Bone marrow (tissue), 2 donors: Measurements from ENCODE around the gene USP36.
A peak's percentile ranks its signal among the peaks of the same experiment; 100 is the strongest.

Source experiments
- DNase-seq, 2 donors: peaks; one replicate each; lab custom pipeline; 2025; lab: John Stamatoyannopoulos, UW

USP36 gene

DNA sequence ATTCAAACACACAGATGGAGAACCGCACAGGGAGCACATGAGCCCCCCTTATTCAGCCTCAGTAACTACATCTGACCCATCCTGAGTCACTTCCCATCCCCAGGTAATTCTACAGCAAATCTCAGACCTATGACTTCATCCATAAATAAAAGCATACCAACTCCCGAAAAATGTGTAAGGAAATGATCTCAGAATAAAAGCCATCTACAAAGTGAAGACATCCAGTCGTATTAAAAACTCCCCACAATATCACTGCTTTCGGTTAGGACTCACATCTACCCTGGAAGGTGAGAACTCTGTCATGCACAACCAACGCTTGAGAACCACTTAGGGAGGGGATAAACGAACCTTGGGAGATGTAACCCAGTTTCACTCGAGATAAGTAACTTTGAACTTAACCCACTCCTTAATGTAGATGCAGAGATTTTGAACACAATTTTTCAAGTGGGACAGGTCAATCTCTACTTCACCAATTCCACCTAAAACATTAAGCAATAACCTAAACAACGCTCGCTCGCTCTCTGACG, 1.3 kb downstream of the USP36 start:
- DNase-seq: no peak

DNA sequence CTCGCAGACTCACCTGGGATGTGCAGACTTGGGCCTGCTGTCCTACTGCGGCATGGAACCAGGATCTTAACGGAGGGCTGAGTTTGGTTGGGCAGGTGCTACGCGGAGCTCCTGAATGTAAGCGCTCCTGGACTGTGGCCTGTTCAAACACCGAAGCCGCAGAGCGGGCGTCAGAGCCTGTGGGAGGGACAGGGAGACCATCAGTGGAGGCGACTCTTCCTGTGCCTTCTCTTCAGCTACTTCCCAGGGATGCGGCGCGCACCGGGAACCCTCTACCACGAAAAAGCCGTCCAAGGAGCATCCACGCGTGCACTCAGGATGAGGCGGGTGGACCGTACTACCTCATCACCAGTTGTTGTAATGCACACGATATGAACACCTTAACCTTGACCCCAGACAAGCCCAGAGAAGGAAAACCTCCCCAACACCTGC, 2.0 kb downstream of the USP36 start:
- no peak for DNase-seq

DNA sequence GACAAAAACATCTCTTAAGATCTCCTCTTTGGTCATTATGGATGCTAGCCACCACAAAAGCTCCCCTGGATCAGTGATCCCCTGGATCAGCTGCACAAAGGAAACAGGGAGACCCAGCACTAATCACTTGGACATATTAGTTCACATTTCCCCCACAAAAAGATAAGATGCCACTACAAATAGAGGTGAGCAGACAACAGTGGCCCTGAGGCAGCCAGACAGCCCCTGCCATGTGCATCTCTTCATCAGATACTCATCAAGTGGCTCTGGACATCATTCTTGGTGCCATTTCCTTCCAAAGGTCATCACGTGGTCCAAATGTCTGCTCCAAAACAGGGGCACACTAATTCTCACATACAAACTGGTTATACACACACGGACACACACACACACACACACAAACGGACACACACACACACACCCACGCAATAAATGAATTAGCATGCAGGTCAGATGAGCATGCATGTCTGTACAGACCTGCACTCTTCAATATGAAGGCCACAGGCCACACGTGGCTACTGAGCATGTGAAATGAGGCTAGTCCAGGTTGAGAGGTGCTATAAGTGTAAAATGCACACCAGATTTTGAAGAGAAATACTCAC, 4.1 kb downstream of the USP36 start:
- no peak for DNase-seq

DNA sequence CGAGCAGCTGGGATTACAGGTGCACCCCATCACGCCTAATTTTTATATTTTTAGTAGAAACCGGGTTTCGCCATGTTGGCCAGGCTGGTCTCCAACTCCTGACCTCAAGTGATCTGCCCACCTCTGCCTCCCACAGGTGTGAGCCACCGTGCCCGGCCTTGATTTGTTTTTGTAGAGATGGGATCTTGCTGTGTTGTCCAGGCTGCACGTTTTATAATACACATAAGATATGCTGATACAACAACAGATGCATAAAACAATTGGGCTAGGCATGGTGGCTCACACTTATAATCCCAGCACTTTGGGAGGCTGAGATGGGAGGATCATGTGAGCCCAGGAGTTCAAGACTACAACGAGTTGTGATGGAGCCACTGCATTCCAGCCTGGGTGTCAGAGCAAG, 6.0 kb downstream of the USP36 start:
- no peak for DNase-seq

DNA sequence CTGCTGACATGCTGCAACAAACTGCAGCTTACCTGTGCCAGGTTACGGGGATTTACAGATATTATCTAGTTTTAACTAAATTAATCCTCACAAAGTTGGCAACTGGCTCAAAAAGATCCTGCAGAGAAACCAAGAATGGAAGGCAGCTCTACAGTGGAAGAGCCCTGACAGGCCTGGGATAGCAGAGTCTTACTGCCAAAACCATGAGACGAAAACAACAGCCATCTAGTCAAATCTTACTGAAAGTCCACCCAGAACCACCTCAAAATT, 8.1 kb downstream of the USP36 start:
- no peak for DNase-seq

DNA sequence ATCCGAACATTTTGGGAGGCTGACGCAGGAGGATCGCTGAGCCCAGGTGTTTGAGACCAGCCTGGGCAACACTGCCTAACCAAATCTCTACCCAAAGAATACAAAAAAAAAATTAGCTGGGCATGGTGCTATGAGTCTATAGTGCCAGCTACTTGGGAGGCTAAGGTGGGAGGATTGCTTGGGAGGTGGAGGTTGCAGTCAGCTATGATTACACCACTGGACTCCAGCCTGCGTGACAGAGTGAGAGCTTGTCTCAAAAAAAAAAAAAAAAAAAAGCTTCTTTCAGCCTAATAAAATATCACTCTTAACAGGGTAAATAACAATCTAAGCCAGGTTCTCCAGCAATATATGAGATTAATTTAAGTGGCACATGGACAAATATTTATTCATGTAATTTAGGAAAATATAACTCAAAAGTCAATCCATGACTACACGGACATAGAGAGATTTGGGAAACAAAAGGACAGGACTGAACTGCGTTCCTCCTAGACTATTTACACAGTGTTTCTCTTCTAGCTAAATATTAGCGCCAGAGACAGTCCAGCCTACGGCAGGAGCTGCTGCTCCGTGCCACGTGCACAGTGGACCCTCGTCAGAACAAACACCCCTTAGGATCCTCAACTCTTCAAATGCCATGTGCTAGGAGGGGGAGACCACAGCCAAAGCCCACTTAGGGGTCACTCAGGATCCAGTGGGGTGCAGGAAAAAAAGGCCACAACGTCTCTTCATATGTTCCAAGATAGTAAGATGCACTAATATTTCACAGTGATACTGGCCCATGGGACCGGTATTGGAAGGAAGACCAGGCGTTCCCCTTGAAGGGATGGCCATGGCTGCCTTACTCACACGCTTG, 8.7 kb downstream of the USP36 start:
- no peak for DNase-seq

DNA sequence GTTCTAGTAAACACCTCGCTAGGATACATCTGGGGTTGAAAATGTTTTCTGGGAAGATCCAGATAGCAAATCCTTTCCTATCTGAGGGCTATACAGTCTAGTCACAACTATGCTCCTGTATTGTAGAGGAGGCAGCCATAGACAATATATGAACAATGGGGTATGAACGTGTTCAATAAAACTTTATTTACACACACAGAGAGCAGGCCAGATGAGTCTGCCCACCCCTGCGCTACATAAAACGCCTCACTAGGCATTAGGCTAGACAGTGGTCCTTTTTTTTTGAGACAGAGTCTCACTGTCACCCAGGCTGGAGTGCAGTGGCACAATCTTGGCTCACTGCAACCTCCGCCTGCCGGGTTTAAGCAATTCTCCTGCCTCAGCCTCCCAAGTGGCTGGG, 11.1 kb downstream of the USP36 start:
- DNase-seq: no peak

DNA sequence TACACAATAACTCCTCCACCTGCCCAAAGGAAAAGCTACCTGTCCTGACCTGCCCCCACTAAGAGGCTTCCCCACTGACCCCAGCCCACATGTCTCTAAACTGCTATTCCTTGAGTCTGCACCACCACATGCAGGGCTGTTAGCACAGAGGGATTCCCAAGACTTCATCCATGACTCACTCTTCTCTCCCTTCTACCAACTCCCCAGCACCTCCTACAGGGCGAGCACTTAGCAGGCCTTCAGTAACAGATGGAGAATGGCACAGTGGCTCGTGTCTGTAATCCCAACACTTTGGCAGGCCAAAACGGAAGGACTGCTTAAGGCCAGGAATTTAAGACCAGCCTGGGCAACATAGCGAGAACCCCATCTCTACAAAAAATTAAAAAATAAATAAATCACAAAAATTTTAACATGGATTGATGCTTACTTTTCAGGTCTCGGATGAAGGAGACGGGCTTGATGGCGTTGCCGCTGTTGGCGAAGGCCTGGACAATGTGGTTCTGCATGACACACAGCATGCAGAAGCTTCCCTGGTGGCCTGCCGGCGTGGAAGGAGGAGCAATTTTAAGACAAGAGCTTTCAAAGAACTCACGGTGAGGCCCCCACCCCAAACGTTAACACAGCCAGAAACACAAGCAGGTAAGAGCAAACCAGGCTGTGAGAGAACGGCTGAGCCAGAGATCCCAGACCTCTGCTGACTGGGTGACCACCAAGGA, 12.0 kb downstream of the USP36 start:
- no peak for DNase-seq

DNA sequence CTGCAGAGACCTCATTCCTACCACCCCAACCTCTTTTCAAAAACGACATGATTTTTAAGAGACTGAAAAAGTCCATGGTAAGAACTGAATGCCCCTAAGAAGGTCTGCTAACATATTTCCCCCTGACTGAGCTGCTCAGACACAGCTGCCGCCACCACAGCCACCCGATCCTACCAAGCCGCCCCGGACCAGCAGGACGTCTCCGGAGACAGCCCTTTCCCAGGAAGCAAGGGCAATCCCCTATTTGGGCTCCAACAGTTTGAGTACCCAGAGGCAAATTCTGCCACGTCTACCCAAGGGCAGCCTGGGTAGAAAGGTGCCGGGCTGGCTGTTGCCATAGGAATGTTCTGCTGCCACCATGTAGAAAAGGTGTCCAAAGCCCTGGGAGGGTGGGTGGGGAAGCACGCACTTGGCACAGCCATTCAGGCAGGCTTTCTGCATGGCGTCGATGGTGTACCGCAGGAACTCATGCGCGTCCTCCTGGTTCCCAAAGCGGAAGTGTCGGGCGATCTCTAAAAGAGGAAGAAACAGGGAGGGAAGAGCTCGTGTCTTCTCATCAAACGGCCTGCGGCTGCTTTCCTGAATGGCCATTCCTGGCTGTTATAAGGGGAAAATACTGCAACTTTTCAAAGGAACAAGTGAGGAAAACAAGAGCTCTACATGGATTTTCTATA, 13.6 kb downstream of the USP36 start:
- DNase-seq: no peak

DNA sequence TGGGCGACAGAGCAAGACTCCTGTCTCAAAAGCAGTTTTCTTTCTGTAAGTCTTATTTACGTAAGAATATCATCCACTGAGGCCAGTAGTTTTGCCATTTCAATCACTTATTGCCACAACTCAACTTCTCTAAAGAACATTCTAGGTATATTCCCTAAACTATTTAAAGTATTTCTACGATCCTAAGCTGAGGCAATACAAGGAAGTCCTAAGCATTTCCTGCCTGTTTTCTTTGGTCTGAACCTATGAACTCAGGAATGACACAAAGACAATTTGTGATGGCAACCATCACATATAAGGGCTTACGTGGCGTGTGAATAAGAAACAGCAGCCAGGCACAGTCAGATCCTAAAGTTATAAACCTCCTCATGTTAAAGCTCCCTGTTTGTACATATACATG, 14.2 kb downstream of the USP36 start:
- no peak for DNase-seq

DNA sequence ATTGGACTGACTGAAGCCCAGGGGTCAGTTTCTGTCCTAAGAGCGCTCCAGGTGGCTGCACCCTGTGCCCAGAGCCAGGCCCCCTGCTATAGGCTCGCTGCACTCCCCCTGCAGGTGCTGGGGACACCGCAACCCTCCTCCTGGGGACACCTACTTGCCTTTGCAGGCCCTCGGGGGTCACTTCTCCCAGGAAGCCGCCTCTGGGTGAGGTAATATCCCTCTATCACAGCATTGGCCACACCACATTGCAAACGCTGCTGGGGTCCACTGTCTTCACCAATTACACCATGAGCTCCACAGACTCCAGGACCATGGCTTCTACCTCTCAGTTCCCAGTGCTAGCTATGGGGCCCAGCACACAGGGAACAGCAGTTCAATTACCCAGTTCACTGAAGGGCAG, 14.9 kb downstream of the USP36 start:
- DNase-seq: no peak

DNA sequence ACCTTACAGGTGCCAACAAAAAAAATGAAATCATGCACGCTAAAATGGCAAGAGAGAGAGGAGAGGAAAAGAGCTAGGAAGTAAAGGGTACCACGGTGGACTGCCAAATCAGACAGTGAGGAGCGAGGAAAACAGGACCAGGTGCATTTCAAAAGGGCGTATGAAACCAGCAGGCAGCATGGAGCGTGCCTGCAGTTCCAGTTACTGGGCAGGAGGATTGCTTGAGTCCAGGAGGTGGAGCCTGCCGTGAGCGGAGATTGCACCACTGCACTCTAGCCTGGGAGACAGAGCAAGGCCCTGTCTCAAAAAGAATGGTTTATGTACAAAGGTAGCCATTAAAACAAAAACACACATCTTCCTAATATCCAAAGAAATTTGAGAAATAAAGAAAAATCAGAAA, 16.4 kb downstream of the USP36 start:
- DNase-seq: no peak

DNA sequence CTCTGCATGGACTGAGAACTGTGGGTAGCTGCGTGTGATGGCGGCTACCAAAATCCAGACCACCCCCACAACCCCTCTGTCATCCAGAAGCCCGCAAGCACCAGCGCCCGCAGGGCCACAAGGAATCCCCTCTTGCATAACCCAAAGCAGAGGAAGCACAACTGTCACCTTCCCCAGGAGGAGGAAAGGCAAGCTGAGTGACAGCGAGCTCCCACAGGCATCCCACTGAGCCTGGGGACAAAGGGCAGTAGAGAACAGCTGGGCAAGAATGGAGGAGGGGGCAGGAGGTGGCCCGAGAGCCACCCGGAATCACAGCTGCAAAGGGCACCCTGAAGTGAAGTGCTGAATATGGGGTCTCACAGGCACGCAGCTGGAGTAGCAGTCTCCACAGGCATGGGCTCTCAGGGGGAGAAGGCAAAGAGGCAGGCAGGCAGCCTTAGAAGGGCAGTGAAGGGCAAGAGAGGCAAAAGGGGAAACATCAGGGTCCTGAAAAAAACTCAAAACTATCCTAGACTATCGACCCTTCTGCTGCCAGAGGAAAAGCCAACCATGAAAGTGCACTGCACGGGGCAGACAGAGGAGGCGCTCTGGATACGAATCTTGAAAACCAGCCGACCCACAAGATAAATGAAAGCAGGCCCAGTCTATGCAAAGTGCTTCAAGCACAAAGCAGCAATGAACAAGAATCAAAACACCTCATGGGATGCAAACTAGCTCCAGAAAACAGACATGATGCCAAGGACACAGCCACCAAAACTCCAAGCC, 17.1 kb downstream of the USP36 start:
- DNase-seq: no peak

DNA sequence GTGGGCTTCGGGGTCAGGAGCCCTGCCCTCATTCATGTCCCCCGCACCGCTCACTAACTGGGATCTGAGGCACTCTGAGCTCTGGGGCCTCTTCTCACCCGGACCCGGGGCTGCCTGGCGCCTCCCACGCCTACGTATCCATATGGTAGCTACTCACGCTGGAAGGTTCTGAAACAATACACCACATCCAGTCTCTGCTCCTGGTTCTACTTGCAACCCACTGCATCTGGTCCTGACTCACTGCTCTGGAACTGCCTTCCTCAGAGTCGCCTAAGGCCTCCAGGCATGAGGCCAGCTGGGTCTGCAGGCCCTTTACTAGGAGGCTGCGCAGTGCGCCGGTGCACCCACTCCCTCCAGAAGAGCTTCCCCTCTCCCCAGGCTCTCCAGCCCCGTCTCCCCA, 18.1 kb downstream of the USP36 start:
- DNase-seq: no peak

DNA sequence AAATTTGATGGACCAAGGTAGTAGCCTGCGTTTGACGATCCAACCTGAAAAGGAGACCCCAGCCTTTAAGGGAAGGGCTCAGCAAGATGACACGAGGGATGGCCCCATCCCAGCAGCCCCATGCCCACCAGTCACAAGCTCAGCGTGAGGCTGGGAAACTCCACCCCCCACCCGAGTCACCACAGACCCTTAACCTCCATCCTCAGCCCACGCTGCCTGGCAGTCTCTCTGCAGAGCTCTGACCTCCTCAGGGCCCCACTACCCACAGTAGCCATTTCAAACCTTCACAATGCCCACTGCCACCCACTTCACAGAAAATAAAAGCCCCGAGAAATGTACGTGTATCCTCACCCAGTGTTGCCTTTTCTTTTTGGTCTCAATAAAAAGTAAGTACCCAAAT, 18.7 kb downstream of the USP36 start:
- DNase-seq: no peak

DNA sequence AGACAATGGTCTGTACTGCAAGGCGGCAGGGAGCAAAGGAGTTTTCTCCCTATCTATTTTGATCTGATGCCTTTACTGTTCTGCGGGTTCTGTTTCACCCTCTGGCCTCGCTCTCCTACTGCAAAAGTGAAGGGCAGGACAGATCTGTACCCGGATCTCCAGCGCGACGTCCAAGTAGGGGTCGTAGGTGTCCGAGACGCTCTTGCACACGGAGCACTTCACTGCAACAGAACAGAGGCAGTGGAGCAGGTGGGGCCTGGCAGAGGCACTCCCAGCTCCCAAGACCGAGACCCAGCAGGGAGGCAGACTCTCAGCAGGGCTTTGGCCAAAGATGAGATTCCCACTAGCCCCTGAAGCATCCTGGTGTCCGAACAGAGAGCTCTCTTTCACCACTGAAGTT, 19.8 kb downstream of the USP36 start:
- no peak for DNase-seq

DNA sequence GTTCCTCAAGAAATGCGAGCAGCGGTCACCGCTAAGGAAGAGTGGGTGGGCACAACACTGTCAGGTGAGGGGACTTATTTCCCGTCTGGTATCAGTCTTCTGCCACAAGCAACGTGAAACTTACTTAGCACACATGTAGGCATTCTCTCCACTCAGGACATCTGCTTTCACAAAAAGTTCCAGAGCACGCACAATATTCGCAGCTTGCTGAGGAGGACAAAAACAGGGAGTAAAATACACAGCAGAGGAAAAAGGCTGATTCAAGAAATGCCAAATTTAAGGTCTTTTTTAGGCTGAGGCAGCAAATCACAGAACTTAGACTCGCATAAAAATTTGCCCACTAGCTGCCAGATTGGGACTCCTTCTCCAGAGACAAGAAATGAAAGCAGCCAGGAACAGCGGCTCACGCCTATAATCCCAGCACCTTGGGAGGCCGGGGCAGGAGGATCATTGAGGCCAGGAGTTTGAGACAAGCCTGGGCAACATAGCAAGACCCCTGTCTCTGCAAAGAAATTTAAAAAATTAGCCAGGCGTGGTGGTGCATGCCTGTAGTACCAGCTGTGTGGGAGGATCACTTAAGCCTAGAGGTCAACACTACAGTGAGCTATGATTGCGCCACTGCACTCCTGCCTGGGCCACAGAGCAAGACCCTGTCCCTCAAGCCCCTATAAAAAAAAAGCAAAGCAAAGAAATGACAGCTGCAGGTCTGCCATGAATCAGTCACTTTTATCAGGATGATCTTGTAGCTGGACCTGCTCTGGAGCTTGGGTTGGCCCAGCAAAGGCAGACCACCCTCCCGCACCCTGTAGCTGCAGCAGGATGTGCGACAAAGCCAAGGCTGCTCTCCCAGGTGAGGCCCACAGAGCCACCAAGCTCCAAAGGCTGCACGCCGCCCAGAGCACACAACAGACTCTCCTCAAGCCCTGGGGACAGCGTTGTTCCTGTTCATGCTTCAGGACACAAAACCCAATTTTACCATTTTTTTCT, 20.5 kb downstream of the USP36 start:
- DNase-seq: no peak

DNA sequence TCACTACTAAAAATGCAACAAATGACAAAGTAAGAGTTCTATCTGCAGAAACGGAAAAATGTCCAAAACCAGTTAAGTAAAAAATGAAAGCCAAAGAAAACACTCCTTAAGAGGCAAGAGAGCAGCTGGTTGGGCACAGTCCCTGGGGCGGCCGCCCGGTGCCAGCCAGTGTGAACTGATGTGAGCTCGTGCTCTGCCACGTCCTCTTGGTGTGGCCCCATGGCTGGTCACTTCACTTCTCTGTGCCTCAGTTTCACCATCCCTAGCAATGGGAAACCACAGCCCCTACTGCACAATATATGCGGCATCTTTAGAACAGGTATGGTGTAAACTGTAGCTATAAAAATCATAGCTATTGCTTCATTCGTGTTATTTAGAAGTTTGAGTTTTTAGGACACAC, 21.2 kb downstream of the USP36 start:
- no peak for DNase-seq

DNA sequence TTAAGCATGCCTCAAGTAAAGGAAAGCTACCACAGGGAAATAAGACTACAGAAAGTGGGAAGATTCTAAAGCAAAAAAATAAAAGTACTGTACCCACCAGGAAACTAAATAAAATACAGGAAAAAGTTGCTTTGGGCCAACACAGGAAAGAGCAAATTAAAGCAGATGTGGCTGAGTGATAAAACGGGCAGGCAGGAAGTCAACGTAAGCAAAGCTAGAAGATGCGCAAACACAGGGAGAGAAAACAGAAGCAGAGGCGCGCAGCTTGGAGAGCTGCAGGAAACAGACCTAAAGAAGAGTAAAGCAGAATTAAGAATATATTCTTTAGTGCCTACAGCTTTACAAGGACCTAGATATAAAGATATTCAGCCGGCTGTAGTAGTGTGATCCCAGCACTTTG, 21.7 kb downstream of the USP36 start:
- DNase-seq: peak in 1 of 2 donors; percentile 98

DNA sequence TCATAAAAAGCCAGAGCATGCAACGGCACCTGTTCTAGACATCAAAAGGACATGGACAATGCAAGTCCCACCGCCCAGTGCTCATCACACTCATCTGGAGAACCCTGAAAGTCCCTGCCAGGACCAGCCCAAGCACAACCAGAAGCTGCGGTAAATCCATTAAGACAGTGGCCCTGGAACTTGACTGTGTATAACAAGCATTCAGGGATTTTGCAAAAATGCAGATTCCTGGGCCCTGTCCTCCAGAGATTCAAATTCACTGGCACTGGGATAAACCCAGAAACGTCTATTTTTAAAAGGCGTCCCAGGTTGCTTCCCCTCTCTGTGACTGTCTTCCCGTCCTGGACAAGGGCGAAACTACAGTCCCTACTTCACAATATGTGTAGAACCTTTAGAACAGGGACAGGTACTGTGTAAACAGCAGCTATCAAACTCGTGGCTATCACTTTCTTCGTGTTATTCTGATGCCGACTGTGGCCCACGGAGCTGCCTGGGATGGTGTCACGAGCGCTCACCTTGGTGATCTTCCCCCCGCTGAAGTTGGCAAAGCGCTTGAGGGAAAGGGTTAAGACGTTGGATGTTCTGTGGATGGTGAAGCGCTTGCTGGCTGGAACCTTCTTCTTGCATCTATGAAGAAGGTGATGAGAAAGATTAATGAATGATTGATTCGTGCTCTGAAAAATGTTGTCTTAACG, 22.3 kb downstream of the USP36 start:
- DNase-seq: no peak
